ENCODE data around the gene NECAB3.

Gene NECAB3

GRCh38 chr20:33696448-33696847 is 22.2 kb upstream of the NECAB3 start:
- DNase-seq: no peak

GRCh38 chr20:33694639-33695012 is 20.4 kb upstream of the NECAB3 start:
- DNase-seq: no peak

GRCh38 chr20:33693741-33694638 is 19.8 kb upstream of the NECAB3 start:
- DNase-seq: no peak

DNA sequence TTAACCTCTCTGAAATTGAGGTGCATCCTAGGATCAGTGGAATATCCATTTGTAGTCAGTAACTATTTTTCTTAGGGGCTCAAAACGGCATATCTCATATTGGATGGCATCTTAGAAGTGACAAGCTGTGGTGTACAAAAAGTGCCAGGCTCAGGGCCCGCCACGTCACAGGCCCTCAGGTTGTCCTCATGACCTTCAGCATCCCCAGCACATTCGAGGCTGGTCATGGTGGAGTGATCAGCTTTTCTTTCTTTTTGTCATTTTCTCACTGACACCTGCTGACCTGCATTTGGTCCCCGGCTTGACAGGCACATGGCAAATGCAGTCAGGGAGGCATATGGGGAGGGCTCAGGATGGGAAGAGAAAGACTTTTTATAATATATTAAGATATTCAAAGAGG is 19.1 kb upstream of the NECAB3 start:
- DNase-seq: no peak

GRCh38 chr20:33689973-33690372 is 15.7 kb upstream of the NECAB3 start:
- no peak for DNase-seq

GRCh38 chr20:33689493-33689892 is 15.3 kb upstream of the NECAB3 start:
- DNase-seq: no peak

DNA sequence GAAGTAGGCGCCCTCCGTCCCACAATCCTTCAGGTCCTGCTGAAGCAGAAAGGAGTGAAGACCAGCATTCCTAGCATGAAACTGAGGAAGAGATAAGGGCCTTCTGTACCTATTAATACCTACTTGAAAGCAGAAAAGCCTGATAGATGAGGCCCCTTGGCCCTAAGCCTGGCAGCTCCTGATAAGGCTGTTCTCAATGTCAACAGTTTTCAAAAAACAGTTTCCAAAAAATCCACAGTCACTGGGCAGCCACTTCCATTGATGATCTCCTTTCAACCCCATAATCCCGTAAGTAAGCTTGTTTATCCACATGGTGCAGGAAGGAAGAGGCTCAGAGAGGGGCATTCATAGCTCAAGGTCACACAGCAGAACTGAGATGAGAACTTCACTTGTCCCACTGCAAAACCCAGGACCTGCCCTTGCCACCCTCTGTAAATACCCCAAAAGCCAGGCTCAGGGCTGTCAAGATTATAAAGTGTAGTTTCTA is 14.8 kb upstream of the NECAB3 start:
- DNase-seq: no peak

DNA sequence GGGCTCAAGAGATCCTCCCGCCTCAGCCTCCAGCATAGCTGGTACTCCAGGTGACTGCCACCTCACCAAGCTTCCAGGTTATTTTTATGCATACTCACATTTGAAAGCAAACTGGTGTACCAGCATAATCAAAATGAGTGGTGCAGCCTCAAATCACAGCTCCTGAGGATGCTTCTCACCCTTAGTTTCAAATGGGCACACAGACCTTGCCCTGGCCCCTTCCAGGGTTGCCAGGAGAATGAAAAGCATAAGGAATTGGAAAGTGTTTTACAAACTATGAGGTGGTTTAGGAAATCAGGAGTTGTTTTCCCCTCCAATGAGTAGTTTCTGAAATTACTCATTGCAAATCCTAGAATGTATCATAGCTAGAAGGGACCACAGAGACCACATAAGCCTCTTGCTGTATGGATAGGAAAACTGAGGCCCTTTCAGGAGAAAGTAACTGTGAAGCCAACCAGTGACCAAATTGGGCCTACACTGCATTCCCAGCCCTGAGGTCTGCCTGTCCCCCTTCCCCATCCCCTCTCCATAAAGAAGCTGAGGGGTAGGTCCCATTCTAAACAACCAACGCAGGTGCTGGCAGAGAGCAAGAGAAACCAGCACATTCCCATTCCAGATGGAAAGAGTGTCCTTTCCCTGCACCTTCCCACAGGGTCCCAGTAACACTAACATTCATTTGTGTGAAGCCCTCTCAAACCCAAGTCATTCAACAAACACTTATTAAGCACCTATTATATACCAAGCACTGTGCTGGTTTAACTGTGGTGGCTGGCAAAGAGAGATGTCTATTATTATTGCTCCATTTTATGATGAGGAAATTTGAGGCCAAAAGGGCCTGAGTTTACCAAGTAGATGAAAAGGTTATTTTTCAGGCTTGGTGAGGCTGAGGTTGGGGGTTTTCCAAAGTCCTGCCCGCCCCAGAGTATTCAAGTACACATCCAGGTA is 14.0 kb upstream of the NECAB3 start:
- DNase-seq: no peak

- no peak for DNase-seq
Measured at GRCh38 chr20:33687370-33687915, 13.2 kb upstream of the NECAB3 start.

DNA sequence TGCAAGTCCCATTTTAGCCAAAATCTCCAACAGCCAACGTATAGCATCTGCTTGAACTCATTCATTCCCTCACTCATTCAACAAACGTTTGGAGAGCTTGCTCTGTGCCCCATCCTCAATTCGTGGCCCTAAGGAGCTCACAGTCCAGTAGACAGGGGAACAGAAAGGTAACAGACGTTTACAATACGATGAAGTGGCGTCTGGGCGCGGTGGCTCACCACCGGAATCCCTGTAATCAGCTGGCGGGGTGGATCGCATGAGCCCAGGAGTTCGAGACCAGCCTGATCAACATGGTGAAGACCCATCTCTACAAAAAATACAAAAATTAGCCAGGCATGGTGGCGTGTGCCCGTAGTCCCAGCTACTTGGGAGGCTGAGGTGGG is 12.7 kb upstream of the NECAB3 start:
- no peak for DNase-seq

DNA sequence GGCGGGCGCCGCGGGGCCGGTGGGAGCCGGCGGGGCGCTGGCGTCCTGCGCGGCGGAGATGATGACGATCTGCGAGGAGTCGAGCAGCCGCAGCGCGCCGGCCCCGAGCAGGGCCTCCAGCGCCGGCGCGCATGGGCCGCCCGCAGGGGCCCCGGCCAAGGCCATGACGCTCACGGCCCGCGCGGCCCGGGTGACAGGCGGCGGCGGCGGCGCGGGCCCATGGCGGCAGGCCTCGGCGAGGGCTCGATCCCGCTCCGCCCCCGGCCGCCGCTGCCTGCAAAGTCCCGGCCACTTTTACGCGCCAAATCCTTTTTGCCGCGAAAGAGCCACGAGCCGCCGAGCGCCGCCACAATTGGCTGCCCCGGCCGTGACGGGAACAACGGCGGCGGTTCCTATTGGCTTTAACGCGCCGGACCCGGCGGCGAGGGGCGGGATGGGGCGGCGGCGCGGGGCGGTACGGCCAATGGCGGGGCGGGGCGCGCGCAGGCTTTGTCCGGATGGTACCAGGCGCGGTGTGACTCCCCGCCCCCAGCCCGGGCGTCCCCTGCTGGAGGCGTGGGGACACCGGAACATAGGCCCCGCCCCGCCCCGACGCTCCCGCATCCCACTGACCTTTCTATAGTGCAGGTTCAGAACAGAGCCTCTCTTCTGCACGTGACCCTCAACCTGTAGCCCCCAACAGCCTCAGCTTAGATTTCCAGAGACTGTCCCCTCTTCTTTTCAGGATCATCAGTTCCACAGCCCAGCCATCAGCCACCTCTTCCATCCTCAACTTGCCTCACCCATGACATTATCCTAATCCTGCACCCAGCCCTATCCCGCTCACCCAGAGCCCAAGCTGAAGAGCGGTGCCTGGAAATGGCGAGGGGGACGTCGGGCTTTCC is 12.1 kb upstream of the NECAB3 start, which contains the start of gene E2F1:
Gene E2F1, minus strand, starts transcription at position 286 of the 884 bp plus-strand sequence. Its CDS starts 121 bp downstream, at position 165.
- peak; percentile 91 for DNase-seq

GRCh38 chr20:33685328-33686099 is 11.3 kb upstream of the NECAB3 start:
- no peak for DNase-seq

DNA sequence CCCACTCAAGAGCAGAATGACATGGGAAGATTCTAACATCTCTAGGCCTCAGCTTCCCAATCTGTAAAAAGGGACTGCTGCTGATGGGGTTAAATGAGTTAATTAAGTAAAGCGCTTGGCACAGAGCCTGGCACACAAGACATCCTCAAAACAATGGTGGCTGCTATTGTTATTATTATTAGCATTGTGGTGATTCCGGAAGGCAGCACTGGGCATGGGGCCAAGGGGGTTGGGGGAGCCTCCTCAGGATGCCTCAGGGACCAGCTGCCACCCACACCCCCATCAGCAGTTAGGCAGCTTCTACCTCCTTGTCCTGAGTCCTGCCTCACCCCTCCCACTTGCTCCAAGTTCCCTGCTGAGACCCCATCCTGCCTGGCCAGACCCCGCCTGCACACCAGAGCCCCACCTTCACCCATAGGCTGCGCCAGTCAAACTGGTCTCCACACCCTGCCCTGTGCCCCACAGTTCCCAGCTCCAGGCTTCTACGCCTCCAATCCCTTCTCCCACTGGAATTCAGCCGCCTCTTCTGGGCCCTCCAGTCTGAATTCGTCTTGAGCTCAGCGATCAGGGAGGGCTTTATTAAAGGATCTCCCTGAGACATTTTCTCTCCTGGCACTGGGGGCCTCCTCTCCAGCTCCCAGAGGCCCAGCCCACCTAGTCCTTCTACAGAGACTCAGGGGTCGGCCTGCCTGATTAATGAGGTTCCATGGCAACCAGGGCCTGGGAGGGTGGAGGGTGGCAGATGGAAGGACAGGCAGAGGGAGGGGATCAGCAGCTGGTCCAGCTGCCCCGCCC is 10.5 kb upstream of the NECAB3 start:
- no peak for DNase-seq

- no peak for DNase-seq
Measured at GRCh38 chr20:33681728-33682353, 7.6 kb upstream of the NECAB3 start.

DNA sequence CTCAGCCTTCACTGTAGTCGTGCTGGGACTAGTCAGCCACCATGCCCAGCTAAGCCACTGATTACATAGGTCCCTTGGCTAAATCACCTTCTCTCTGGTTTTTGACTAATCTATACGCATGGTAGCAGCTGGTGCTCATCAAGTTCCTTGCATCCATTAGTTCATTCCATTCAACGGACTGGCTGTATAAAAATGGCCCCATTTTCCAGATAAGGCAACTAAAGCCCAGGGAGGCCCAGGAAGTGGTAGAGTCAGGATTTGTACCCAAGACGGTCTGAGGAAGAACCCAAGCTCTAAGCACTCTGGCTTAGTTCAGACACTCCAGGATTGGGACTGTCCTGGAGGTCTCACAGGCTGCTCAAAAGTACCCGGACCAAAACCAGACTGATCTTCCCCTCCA is 7.1 kb upstream of the NECAB3 start:
- no peak for DNase-seq

- DNase-seq: no peak
Measured at GRCh38 chr20:33680686-33681085, 6.5 kb upstream of the NECAB3 start.

- DNase-seq: no peak
Measured at GRCh38 chr20:33679758-33680485, 5.7 kb upstream of the NECAB3 start.

GRCh38 chr20:33677991-33678702 is 3.9 kb upstream of the NECAB3 start:
- no peak for DNase-seq

All from amniotic stem cell (primary cell).